HG02798 (cell line): Measurements from ENCODE around the gene MOB3B.

Experiments
- ATAC-seq: cut with Tn5 transposase; IDR thresholded peaks from one replicate; pipeline ENCODE4 v1.9.1; 2021; ENCODE audit warnings: mild to moderate bottlenecking; ENCODE audit not compliant: unreplicated experiment, poor library complexity

MOB3B gene

GRCh38 chr9:27350382-27350976 lies 179.1 kb downstream of the MOB3B start:
- ATAC-seq = no peak

GRCh38 chr9:27349698-27350080 lies 179.9 kb downstream of the MOB3B start:
- no peak for ATAC-seq

- no peak for ATAC-seq
These were observed 180.6 kb downstream of the MOB3B start for GRCh38 chr9:27348785-27349697.

DNA sequence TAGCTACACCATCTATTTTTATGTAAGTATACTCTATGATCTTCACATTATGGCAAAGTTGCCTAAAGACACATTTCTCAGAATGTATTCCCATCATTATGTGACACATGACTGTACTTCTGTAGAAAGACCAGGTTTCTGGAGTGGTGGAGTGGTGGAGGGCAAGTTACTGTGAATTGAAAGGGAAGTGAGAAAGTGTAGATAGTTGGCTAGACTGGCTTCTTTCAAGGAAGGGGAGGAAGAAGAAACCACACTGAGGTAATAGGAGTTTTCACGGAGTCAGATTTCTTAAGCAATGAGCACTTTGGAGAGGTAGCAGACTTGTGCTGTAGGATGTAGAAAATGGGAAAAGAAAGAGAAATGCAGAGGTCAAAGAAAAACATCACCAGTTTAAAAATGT lies 181.7 kb downstream of the MOB3B start:
- no peak for ATAC-seq

DNA sequence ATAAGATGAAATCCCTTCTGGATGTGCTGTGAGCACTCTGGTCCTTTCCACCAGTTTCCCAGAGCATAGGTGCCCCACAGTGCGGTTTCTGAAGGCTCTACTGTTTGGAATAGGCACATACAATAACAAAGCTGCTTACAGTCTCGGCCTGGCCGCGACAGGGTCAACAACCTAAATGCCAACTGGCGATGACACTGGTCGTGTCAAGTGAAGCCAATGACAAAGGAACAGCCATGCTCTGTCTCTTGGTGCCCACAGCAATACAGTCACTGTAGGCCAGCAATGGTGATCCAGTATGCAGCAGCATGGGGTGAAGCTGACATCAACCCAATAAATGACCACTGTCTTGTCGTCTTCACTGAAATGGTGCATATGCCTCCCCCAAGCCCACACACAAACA lies 184.8 kb downstream of the MOB3B start:
- no peak for ATAC-seq

DNA sequence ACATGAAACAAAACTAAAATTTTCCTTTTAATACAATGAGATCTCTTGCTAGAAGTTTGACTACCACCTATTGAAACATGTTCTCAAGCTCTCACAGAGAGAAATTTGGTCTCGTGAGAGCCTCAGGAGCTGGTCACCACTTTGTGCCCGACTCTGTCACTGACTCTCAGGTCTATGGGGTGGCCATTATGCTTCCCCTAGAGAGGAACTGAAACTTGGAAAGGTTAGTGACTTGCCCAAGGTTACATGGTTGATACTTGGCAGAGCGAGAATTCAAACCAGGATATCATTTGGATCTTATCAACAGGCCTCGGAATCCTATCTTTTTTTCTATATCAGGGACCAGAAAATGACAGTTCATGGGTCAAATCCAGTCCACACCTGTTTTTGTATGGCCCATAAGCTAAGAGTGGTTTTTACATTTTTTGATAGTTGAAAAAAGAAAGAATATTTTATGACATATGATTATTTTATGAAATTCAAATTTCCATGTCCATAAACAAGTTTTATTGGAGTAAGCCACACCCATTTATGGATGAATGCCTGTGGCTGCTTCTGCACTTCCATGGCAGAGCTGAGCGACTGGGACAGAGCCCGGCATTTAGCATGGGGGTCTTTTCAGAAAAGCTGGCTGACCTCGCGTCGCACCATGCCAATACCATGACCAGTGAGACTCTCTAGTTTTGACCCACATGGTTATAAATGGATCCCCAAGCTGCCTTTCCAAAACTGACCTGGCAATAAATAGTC lies 187.9 kb downstream of the MOB3B start:
- no peak for ATAC-seq

- no peak for ATAC-seq
These were observed 188.6 kb downstream of the MOB3B start for GRCh38 chr9:27340961-27341511.

DNA sequence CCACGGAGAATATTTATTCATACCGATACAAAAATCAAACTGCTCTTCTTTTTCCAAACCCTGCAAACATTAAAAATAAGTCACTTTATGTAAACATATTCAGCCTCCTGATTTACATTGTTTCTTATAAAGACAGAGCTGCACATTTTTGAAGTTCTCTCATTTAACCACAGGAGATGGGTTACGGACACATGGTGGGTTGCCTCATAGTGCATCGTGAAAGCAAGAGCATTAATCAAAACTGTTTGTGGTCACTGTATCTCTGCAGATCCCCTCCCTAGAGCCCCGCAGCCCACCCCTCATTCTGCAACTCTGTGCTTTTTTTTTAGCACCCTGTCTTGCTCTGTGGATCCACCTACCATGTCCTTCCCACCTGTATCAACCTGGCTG lies 189.3 kb downstream of the MOB3B start:
- no peak for ATAC-seq

DNA sequence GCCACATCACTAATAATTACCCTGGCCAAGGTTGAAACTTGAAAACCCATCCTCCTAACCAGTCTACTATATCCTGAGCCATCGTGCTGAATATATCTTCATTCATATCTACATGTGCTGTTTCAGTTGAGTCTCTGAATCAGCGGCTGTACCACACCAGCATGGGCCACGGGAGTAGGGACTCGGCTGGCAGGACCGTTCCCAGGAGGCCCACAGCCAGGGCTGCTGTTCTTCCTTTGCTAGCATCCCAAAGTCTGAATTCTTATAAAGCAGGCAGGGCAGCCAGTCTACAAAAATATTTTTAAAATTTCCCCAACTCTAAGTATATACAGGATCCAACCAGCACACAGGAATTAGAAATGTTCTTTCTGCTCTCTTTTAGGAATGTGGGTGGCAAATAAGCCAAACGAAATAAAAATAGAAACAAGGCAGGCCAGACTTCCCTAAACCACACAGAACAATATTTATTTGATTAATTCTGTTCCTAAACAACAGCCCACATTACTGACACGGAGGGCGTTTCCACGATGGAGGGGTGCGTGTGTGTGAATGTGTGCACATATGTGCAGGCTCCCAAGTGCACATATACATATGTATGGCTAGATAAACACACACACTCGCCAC lies 189.8 kb downstream of the MOB3B start:
- ATAC-seq = no peak

DNA sequence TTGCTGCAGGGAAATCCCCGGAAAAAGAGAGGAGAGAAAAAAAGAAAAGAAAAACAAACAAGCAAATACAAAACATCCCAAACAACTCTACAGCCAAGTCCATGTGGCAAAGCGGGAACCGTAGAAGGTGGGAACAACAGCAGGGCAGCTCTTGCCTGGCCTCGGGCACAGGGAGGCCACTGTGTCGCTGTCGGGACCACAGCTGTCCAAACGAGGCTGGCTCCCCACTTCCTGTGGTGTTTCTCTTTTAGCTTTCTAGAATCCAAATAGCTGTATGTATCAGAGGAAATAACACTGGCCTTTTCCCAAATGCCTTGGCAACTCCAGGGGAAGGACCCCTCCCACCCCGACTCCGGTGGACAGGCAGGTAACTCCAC lies 191.1 kb downstream of the MOB3B start:
- no peak for ATAC-seq

- no peak for ATAC-seq
These were observed 191.6 kb downstream of the MOB3B start for GRCh38 chr9:27337833-27338526.

DNA sequence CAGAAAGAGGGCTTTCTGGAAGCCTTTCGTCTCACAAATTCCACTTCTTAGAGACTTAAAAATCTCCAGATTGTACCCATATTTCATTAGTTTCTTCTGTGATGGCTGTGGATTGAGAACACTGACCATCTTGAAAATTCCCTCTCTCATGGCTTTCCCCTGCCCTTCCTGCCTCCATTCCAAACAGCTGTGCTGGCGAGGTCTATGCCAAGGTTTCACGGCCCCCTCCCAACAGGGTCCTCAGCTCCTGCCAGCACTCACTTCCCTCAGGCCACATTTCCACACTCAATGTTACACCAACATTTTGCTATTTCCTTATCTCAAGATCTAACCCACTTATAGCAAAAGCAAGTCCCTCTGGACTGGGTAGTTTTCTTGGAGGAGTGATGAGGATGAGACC lies 192.4 kb downstream of the MOB3B start:
- ATAC-seq = no peak

DNA sequence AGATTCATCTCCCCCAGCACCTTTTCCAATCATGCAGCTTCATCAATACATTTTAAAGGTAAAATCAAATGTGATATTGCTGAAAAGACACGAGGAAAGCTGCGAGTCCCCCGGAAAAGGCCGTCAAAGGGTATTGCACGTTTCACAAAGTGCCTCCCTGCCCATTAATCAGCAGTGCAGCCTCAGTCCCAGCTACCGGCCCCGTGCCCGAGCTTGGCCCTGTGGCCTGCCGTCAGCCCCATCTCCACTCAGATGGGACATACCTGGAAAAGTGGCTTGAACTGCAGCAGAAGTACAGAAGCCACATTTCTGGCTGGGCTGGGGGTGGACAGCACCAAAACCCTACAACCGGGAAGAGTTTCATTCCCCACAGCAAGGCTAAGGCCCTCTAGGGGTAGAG lies 192.8 kb downstream of the MOB3B start:
- no peak for ATAC-seq

DNA sequence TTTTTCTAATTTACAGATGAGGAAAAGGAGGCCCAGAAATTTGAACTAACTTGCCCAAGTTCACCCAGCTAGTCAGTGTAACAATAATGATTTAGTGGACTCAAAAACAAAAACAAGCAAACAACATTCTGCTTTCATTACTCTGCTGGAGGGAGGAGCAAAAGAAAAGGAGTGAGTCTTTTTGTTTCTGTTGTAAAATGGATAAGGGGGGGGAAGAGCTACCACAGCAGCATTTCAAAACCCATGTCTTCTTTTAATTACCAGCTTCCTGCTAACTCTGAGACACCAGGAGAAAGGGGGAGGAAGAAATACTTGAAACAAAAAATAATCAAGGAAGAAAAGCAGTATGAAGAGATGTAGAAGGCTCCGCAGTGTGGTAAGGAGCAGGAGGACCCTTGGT lies 193.5 kb downstream of the MOB3B start:
- no peak for ATAC-seq

GRCh38 chr9:27335075-27335474 lies 194.5 kb downstream of the MOB3B start:
- ATAC-seq = no peak

DNA sequence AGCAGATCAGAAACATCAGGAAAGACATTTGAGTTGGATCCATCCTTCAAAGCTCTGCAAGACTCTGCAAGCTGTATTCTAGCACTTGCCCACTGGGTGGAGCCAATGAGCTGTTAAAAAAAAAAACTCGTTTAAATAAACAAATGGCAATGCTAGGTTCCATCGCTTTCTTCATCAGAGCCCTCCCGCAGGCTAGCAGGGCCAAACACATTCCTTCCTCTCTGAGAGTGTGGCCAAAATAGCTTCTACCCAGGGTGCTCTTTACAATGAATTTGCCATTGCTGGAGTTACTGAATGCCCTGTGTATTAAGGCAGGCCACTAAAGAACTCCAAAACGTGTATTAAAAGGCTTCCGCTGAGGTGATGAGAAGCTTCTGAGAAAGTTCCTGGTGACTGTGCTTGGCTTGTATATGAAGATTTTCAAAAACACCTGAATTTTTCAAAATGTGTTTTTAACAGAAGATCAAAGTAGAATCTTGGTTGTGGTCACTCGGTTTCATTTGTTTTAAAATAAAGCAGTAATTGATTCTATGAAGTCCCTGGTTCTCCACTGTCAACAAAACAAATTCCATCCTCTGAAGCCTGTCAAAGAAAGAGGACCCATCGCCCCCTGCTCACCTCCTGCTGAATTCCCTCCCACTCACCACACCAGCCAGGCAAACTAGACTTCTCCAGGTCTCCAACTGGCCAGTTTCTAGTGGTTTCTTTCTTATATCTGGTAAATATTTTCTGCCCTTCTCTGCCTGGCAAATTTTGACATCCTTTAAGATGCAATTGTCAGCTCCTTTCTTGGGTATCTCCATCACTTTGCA lies 196.2 kb downstream of the MOB3B start:
- peak; percentile 87 for ATAC-seq

DNA sequence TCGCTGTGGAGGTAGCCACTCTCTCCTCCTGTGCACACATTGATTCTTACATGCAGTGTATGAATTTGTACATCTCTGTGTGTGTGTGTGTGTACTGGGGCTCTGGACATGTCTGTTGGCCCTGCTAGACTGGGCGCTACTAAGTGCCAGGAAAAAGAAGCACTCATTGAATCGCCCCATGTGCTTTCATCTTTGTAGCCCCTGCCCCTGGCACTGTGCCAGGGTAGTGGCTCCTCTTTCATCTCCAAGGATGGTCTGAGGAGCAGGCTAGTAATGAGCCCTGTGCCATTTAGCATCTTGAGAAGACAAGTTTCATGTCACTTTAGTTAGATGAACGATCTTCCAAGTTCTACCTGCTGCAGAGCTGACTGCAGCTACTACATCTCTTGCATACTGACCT lies 198.2 kb downstream of the MOB3B start:
- ATAC-seq = no peak

DNA sequence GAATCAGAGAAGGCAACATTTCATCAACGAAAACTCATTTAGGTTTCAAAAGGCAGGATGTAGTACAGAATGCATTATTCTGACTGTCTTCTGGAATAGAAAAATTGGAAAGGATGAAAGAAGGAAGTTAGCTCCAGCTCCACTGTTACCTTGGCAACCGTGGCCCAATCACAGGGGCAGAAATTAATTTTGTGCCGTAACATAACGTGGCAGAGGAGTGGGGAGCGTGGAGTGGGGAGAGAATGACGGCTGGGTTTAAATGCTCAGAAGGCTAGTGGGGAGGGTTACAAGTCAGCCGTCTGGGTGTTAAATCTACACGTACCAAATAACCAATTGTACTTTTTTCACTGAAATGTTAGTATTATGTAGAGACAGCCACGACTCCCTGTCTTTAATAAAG lies 200.3 kb downstream of the MOB3B start:
- ATAC-seq = no peak

DNA sequence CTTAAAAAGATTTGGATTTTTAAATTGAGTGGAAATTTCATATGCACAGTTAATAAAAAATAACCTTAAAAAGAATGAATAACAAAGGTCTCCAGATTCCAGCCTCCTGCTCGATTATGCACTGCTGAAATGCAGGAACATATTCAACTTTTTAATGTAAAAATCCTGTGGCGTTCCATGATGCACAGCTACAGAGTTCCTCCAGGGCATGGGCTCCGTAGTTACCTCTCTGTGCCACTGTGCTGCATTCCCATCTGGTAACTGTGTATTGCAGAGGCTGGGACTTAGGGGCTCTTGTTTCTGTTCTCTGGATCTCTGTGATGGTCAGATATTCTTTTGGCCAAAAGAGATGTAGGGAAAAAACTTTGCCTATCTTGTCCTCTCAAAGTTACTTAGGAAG lies 201.1 kb downstream of the MOB3B start:
- ATAC-seq = no peak
